Peyer's patch (tissue), 4 donors: ENCODE measurements around the gene JAZF1. TPM values are rescaled to one million over a fixed set of nuclear protein-coding genes. Genes with fewer than 3 reads are reported as not detected.

ENCODE experiments used
- DNase-seq, 3 donors: peaks; one replicate each; pipeline ENCODE4 v3.0.0-alpha.2; 2017 to 2019
- H3K27ac ChIP-seq, 4 donors: fragments of 200-600 bp; sonication (generic); one replicate each; pipeline ENCODE4 v1.5.1; 2016 to 2019
- H3K27me3 ChIP-seq, 2 donors: fragments of 200-600 bp; sonication (generic); one replicate each; pipeline ENCODE4 v1.5.1; 2019
- H3K36me3 ChIP-seq, 3 donors: fragments of 200-600 bp; sonication (generic); one replicate each; pipeline ENCODE4 v1.5.1; 2016 to 2019
- H3K4me1 ChIP-seq, 4 donors: fragments of 200-600 bp; sonication (generic); one replicate each; pipeline ENCODE4 v1.5.1; 2016 to 2019
- H3K4me3 ChIP-seq, 4 donors: fragments of 200-600 bp; sonication (generic); 1 replicate in 3 of 4; 2 replicates in 1 of 4; pipeline ENCODE4 v1.5.1; 2016 to 2019; ENCODE audit warnings: mild to moderate bottlenecking in 1 of 4
- H3K9me3 ChIP-seq, 4 donors: fragments of 200-600 bp; sonication (generic); one replicate each; pipeline ENCODE4 v1.5.1; 2016 to 2019; ENCODE audit warnings: mild to moderate bottlenecking in 1 of 4
- POLR2A ChIP-seq, 2 donors: fragments of 450-650 bp; IDR thresholded peaks; one replicate each; pipeline ENCODE4 v1.5.1; 2017; ENCODE audit warnings: antibody characterized with exemption in 2 of 2, mild to moderate bottlenecking in 2 of 2, moderate library complexity in 2 of 2
- total RNA-seq, 4 donors: library from RNA; depleted of rRNA; stranded (reverse); fragments of >200 nt; gene quantifications; one replicate each; pipeline ENCODE4 v1.1.0, GENCODE V29; 2016
- TF ChIP-seq, protein P1 (sequence below), 6 experiments: fragments of 450-650 bp in 4 of 6; fragments of 200-600 bp in 2 of 6; sonication (generic) in 1 of 6; IDR thresholded peaks; one replicate each; pipeline ENCODE4 v1.5.1; 2017 to 2019; ENCODE audit warnings: antibody characterized with exemption in 6 of 6, mild to moderate bottlenecking in 3 of 6, moderate library complexity in 1 of 6

The JAZF1 gene
- total RNA-seq, 4 donors from 2014 or later = 1.9 to 15.7 (median 2.6) TPM

DNA sequence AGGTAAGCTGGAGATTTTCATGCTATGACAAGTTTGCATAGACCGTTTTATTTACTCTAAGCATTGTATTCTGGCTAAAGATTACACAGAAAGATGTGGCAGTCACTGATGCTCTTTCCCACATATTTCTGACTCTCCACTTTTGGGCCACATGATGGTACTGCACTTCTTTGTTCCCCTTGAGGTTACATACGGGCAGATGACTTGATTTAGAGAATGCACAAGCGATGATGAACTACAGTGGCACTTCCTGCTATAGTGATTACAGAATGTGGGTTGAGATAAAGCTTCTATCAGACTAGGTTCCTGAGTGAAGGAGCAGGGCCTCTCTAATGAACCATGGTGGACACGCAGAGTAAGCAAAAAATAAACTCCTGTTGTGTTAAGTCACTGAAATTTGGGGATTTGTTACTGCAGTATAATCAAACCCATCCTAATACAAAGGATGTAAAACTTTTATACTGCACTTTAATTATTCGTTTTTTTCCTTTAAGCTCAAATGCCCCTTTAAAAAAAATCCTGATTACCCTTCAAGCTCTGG is 262.8 kb downstream of the JAZF1 start:
- H3K4me1 ChIP-seq = no peaks in the 10 kb centered on the region
- no peak overlapping the region for H3K4me3 ChIP-seq
- H3K9me3 ChIP-seq = no peaks in the 10 kb centered on the region
- H3K27me3 ChIP-seq = no peaks in the 10 kb centered on the region
- no peak overlapping the region for H3K27ac ChIP-seq
- TF ChIP-seq, protein P1, sequence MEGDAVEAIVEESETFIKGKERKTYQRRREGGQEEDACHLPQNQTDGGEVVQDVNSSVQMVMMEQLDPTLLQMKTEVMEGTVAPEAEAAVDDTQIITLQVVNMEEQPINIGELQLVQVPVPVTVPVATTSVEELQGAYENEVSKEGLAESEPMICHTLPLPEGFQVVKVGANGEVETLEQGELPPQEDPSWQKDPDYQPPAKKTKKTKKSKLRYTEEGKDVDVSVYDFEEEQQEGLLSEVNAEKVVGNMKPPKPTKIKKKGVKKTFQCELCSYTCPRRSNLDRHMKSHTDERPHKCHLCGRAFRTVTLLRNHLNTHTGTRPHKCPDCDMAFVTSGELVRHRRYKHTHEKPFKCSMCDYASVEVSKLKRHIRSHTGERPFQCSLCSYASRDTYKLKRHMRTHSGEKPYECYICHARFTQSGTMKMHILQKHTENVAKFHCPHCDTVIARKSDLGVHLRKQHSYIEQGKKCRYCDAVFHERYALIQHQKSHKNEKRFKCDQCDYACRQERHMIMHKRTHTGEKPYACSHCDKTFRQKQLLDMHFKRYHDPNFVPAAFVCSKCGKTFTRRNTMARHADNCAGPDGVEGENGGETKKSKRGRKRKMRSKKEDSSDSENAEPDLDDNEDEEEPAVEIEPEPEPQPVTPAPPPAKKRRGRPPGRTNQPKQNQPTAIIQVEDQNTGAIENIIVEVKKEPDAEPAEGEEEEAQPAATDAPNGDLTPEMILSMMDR (IDR thresholded peaks at IDR 0.05) = no peak
- TF ChIP-seq POLR2A (IDR thresholded peaks at IDR 0.05) = no peak
- no peak for DNase-seq
- H3K36me3 ChIP-seq = no peaks in the 10 kb centered on the region

DNA sequence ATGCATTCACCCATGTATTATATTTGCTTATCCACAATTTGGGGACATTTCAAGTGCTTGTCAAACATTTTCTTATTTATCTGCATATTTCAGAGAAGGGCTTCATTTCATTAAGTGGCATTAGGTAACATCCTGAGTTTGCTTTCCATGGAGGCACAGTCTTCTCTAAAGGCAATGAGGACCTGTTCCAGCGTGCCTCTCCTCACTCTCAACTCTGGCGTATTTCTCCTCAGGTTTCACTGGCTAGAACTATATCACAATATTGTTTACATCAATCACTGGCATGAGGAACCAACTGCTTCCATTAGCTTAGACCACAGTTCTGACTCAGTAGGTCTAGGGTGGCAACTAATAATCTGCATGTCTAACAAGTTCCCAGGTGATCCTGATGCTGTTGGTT is 263.5 kb downstream of the JAZF1 start:
- Histone ChIP-seq H3K36me3 (no peaks in the 10 kb centered on the region), H3K4me3 (no peak overlapping the region), H3K4me1 (no peaks in the 10 kb centered on the region), H3K27me3 (no peaks in the 10 kb centered on the region), H3K27ac (no peak overlapping the region), H3K9me3 (no peaks in the 10 kb centered on the region)
- no peak for TF ChIP-seq POLR2A (IDR thresholded peaks at IDR 0.05)
- TF ChIP-seq, protein P1 (IDR thresholded peaks at IDR 0.05) = no peak
- no peak for DNase-seq

DNA sequence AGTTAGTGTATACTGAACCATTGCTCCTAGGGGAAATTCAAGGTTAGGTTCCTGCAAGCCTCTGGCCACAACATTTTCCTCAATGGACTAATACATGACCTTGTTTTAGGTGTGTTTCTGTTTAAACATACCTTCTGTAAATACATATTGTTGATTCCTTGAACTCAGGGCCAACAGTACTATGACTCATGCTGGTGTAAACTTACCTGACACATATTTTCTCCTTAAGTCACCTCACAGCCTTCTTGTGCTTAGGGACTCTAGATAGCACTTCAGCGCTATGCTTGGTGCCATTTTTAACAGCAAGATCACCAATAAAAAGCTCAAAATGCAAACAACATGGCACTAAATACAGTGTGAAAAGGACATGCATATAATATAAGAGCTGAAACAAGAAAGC is 264.2 kb downstream of the JAZF1 start:
- H3K27ac ChIP-seq = no peak overlapping the region
- no peak for DNase-seq
- no peaks in the 10 kb centered on the region for H3K36me3 ChIP-seq
- H3K9me3 ChIP-seq = no peaks in the 10 kb centered on the region
- no peaks in the 10 kb centered on the region for H3K27me3 ChIP-seq
- no peaks in the 10 kb centered on the region for H3K4me1 ChIP-seq
- TF ChIP-seq, protein P1 (IDR thresholded peaks at IDR 0.05) = no peak
- no peak for TF ChIP-seq POLR2A (IDR thresholded peaks at IDR 0.05)
- H3K4me3 ChIP-seq = no peak overlapping the region

DNA sequence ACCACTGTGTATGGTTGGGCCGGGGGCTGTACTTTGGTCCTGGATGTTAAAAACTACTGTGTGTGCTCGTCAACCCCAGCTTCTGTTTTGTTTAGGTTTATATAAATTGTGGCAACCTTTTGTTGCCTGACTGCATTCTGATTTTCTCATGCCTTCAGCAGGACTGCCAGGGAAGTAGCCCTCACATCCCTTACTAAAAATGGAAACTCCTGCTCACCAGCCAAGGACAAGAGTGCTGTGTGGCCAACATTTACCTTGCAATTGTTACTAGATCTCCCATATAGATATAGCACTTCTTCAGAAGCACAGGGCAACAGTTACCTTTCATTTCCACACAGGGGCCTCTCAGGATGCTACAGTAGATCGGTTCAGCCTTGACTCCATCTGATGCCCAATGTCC is 266.2 kb downstream of the JAZF1 start:
- no peaks in the 10 kb centered on the region for H3K4me1 ChIP-seq
- no peak overlapping the region for H3K4me3 ChIP-seq
- no peak for TF ChIP-seq POLR2A (IDR thresholded peaks at IDR 0.05)
- TF ChIP-seq, protein P1 (IDR thresholded peaks at IDR 0.05) = no peak
- no peaks in the 10 kb centered on the region for H3K36me3 ChIP-seq
- H3K27ac ChIP-seq = no peak overlapping the region
- H3K27me3 ChIP-seq = no peaks in the 10 kb centered on the region
- H3K9me3 ChIP-seq = no peaks in the 10 kb centered on the region
- DNase-seq = no peak

DNA sequence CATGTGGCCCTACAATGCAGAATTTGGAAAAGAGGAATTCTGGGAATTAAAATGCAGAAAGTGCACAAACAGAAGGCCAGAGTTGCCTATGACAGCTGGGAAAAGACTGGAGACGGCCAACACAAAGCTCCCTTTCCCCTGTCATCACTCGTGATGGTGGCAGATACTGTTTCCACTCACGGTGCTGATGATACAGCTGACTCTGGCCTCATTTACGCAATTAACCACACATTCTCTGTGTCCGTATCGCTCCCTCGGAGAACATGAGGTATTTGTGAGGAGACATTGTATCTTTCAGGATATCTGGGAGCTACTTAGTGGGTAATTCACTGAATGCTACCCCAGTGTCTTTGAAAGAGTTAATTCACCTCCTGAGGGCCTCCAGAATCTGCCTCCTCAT is 267.8 kb downstream of the JAZF1 start:
- no peak for DNase-seq
- H3K36me3 ChIP-seq = no peaks in the 10 kb centered on the region
- no peaks in the 10 kb centered on the region for H3K27me3 ChIP-seq
- no peak overlapping the region for H3K4me3 ChIP-seq
- H3K9me3 ChIP-seq = no peaks in the 10 kb centered on the region
- H3K4me1 ChIP-seq = no peaks in the 10 kb centered on the region
- no peak overlapping the region for H3K27ac ChIP-seq
- TF ChIP-seq, protein P1 (IDR thresholded peaks at IDR 0.05) = no peak
- no peak for TF ChIP-seq POLR2A (IDR thresholded peaks at IDR 0.05)

DNA sequence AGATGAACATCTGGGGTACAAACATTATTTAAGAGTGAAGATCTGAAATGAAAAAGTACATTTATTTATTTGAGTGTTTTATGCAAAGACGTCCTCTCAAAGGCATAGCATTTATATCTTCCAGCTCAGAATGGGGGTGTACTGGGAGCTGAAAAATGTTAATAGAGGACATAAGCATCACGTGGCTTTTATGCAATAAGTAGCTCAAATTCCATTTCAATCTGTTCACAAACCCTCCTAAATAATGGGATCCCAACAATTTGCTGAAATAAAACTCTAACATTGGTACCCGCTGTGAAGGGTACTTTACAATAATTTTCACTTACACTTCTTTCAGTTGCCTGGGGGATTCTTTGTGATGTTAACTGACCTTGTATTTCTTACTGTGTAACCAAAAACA is 268.7 kb downstream of the JAZF1 start:
- DNase-seq = no peak
- Histone ChIP-seq H3K27me3 (no peaks in the 10 kb centered on the region), H3K4me1 (no peaks in the 10 kb centered on the region), H3K36me3 (no peaks in the 10 kb centered on the region), H3K9me3 (no peaks in the 10 kb centered on the region), H3K27ac (no peak overlapping the region), H3K4me3 (no peak overlapping the region)
- TF ChIP-seq, protein P1 (IDR thresholded peaks at IDR 0.05) = no peak
- no peak for TF ChIP-seq POLR2A (IDR thresholded peaks at IDR 0.05)
